ENCODE measurements around the gene HIBCH. TPM values are rescaled to one million over a fixed set of nuclear protein-coding genes. Genes with fewer than 3 reads are reported as not detected.

HIBCH gene
- total RNA-seq, 5 donors from 2014 or later (not counting 1 experiment from before 2014, with no cell fraction given), result 15.5 to 19.8 (median 19.4) TPM

DNA sequence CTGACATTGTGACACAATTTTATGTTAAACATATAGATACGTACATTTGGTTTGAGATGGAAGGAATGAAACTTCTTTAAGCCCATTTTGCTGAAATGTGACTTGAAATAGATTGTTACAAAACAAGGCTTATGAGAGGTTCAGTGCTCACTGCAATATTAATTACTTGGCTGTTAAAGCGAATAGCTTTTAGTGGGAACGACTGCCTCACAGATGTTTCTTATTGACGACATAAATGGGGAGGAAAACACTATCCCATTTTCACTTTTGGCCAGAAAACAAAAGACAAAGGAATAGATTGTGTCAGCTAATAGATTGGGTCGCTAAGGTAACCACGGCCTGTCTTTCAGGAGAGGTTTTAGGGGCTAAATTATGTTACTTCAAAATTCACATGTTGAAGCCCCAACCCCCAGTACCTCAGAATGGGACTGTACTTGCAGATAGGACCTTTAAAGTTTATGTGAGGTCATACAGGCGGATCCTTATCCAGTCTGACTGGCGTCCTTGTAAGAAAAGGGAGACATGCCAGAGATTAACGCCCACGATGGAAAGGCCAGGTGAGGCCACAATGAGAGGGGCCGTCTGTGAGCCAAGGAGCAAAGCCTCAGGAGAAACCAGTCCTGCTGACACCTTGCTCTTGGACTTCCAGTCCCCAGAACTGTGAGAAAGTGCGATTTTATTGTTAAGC, 34.5 kb upstream of the HIBCH start:
- ATAC-seq (replicated peaks in 1 of 4), result no peak
- ChIA-PET POLR2A (interaction anchor here in 1 of 2 donors (0.6 to 0.7 kb wide), 2 partner anchors 33 to 575 kb away, joined by 3 to 4 read pairs; no protein-coding TSS in a partner anchor), CTCF (interaction anchor here (1.5 to 2.3 kb wide), 2 partner anchors 9 to 14 kb away, joined by 3 to 6 read pairs; no protein-coding TSS in a partner anchor)
- Mint-ChIP-seq H3K27ac (no peak overlapping the region), H3K36me3 (no peaks in the 10 kb centered on the region), H3K4me3 (no peak overlapping the region), H3K27me3 (no peaks in the 10 kb centered on the region), H3K4me1 (peaks cover 0 to 8% (median 0%) of the 10 kb centered on the region in 3 donors), H3K9me3 (no peaks in the 10 kb centered on the region)
- H3K27me3 ChIP-seq (replicated peaks in 1 of 2; ENCODE audit: control insufficient read depth in 2 of 2, extremely low read depth in 1 of 2, insufficient read depth in 2 of 2, low read length in 1 of 2), result no peaks in the 10 kb centered on the region
- H3K36me3 ChIP-seq (ENCODE audit: control insufficient read depth in 2 of 2, extremely low read depth in 1 of 2, insufficient read depth in 1 of 2, low read length in 1 of 2), result no peaks in the 10 kb centered on the region
- WGBS (ENCODE audit: insufficient coverage), result 93% methylated on average over 5 of the region's 12 CpGs
- H3K4me1 ChIP-seq (ENCODE audit: control insufficient read depth in 1 of 2, extremely low read depth in 1 of 2, insufficient read depth in 2 of 2, low read length in 2 of 2), result peaks cover 0 to 1% of the 10 kb centered on the region in 2 experiments
- no peak for DNase-seq
- no peak overlapping the region for H3K27ac ChIP-seq (ENCODE audit: low read length)
- no peaks in the 10 kb centered on the region for H3K9me3 ChIP-seq
- no peak overlapping the region for H3K4me3 ChIP-seq (ENCODE audit: control insufficient read depth in 1 of 2, extremely low read depth in 1 of 2, low read length in 1 of 2)

DNA sequence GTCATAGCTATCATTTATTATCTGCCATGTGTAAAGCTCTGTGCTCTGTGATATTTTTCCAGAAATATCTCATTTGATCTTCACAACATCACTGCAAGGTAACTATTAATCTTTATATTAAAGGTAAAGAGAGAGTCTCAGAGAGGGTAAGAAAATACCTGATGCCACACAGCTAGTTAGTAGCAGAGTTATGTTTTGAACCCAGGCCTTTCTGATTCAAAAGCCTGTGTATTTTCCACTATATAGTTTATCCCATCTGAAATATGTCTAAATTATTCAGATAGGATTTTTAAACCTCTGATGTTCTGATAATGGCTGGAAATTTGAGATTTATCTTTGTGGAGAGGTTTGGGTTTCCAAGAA, 33.9 kb upstream of the HIBCH start:
- ATAC-seq (replicated peaks in 1 of 4) (no peak), DNase-seq (no peak)
- Histone ChIP-seq H3K4me3 (ENCODE audit: control insufficient read depth in 1 of 2, extremely low read depth in 1 of 2, low read length in 1 of 2) (no peak overlapping the region), H3K4me1 (ENCODE audit: control insufficient read depth in 1 of 2, extremely low read depth in 1 of 2, insufficient read depth in 2 of 2, low read length in 2 of 2) (no peaks in the 10 kb centered on the region), H3K9me3 (no peaks in the 10 kb centered on the region), H3K27ac (ENCODE audit: low read length) (no peak overlapping the region), H3K27me3 (replicated peaks in 1 of 2; ENCODE audit: control insufficient read depth in 2 of 2, extremely low read depth in 1 of 2, insufficient read depth in 2 of 2, low read length in 1 of 2) (no peaks in the 10 kb centered on the region), H3K36me3 (ENCODE audit: control insufficient read depth in 2 of 2, extremely low read depth in 1 of 2, insufficient read depth in 1 of 2, low read length in 1 of 2) (no peaks in the 10 kb centered on the region)
- H3K27ac Mint-ChIP-seq, result no peak overlapping the region
- no peaks in the 10 kb centered on the region for H3K9me3 Mint-ChIP-seq
- H3K4me1 Mint-ChIP-seq, result peaks cover 0 to 4% (median 0%) of the 10 kb centered on the region in 3 donors
- H3K36me3 Mint-ChIP-seq, result no peaks in the 10 kb centered on the region
- POLR2A ChIA-PET, result interaction anchor here in 1 of 2 donors (0.7 kb wide), 1 partner anchor 574 kb away, joined by 4 read pairs; no protein-coding TSS in a partner anchor
- no peak overlapping the region for H3K4me3 Mint-ChIP-seq
- no peaks in the 10 kb centered on the region for H3K27me3 Mint-ChIP-seq
- CTCF ChIA-PET, result interaction anchor here in 1 of 2 donors (1.5 kb wide), 1 partner anchor 9 kb away, joined by 3 read pairs; no protein-coding TSS in a partner anchor

DNA sequence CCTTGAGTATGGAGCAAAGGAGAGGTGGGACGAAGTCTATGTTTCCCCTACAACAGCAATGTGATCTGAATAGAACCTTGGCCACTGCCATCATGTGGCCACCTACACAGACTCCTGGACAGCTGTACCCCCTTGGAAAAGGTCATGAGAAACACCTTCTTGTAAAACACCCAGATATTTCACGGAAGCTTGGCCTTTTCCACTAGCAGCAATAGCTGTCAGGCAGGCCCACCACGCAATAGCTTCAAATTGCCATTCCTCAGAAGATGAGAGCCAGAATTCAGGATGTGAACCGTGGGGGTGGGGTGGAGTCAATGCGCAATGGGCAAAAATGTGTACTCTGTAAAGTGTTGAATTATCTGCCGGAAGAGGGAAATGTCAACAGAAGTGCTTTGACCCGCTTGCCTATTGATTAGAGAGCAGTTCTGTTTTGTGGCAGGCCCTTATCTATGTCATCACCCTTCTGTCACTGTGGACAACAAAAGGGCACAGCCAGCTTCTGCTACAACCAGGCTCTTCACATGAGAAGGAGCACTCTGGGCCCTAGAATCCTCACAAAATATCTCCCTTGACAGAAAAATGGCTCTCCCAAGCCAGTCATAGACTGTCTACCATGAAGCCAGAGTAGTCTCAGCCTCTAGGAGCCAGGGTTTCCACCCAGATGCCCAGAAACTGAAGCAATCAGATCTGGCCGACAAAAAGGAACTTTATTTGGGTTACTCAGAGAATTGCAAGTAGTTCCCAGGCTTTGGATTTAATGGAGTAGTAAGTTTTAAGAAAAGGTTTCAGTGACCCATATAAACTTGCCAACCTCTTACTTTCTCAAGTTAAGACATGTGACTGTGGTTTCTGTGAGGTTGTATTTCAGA, 33.3 kb upstream of the HIBCH start:
- Mint-ChIP-seq H3K9me3 (no peaks in the 10 kb centered on the region), H3K4me3 (no peak overlapping the region), H3K36me3 (no peaks in the 10 kb centered on the region), H3K4me1 (peaks cover 0 to 4% (median 0%) of the 10 kb centered on the region in 3 donors), H3K27ac (no peak overlapping the region), H3K27me3 (no peaks in the 10 kb centered on the region)
- no peaks in the 10 kb centered on the region for H3K27me3 ChIP-seq (replicated peaks in 1 of 2; ENCODE audit: control insufficient read depth in 2 of 2, extremely low read depth in 1 of 2, insufficient read depth in 2 of 2, low read length in 1 of 2)
- WGBS (ENCODE audit: insufficient coverage), result 89% methylated on average over 3 of the region's 8 CpGs
- no peak overlapping the region for H3K4me3 ChIP-seq (ENCODE audit: control insufficient read depth in 1 of 2, extremely low read depth in 1 of 2, low read length in 1 of 2)
- H3K36me3 ChIP-seq (ENCODE audit: control insufficient read depth in 2 of 2, extremely low read depth in 1 of 2, insufficient read depth in 1 of 2, low read length in 1 of 2), result no peaks in the 10 kb centered on the region
- POLR2A ChIA-PET, result interaction anchor here in 1 of 2 donors (0.7 kb wide), 1 partner anchor 574 kb away, joined by 4 read pairs; no protein-coding TSS in a partner anchor
- ATAC-seq (replicated peaks in 1 of 4), result no peak
- CTCF ChIA-PET, result no interaction called here
- H3K4me1 ChIP-seq (ENCODE audit: control insufficient read depth in 1 of 2, extremely low read depth in 1 of 2, insufficient read depth in 2 of 2, low read length in 2 of 2), result no peaks in the 10 kb centered on the region
- no peaks in the 10 kb centered on the region for H3K9me3 ChIP-seq
- DNase-seq, result no peak
- H3K27ac ChIP-seq (ENCODE audit: low read length), result no peak overlapping the region

DNA sequence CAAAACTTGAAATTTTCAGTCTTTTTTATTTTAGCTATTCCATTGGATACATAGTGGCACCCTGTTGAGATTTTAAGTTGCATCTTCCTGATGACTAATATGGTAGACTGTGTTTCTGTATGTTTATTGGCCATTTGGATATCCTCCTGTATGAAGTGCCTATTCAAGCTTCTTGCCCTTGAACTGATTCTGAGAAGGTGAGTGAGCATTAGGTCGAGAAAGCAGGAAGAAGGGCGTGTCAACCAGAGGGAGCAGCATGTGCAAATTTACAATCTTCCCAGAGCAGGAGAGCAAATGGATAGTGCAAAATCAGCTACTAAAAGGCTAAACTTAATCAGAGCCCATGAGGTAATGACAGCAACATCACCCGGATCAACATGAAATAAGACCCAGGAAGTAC, 32.3 kb upstream of the HIBCH start:
- 90% methylated on average over 2 of the region's 3 CpGs for WGBS (ENCODE audit: insufficient coverage)
- no peaks in the 10 kb centered on the region for H3K9me3 Mint-ChIP-seq
- DNase-seq, result no peak
- H3K9me3 ChIP-seq, result no peaks in the 10 kb centered on the region
- H3K4me3 ChIP-seq (ENCODE audit: control insufficient read depth in 1 of 2, extremely low read depth in 1 of 2, low read length in 1 of 2), result no peak overlapping the region
- ChIA-PET POLR2A (no interaction called here), CTCF (no interaction called here)
- H3K27me3 ChIP-seq (replicated peaks in 1 of 2; ENCODE audit: control insufficient read depth in 2 of 2, extremely low read depth in 1 of 2, insufficient read depth in 2 of 2, low read length in 1 of 2), result no peaks in the 10 kb centered on the region
- no peak for ATAC-seq (replicated peaks in 1 of 4)
- H3K27ac Mint-ChIP-seq, result no peak overlapping the region
- H3K27ac ChIP-seq (ENCODE audit: low read length), result no peak overlapping the region
- no peaks in the 10 kb centered on the region for H3K36me3 Mint-ChIP-seq
- no peaks in the 10 kb centered on the region for H3K36me3 ChIP-seq (ENCODE audit: control insufficient read depth in 2 of 2, extremely low read depth in 1 of 2, insufficient read depth in 1 of 2, low read length in 1 of 2)
- H3K27me3 Mint-ChIP-seq, result no peaks in the 10 kb centered on the region
- H3K4me1 Mint-ChIP-seq, result peaks cover 0 to 4% (median 0%) of the 10 kb centered on the region in 3 donors
- H3K4me3 Mint-ChIP-seq, result no peak overlapping the region
- no peaks in the 10 kb centered on the region for H3K4me1 ChIP-seq (ENCODE audit: control insufficient read depth in 1 of 2, extremely low read depth in 1 of 2, insufficient read depth in 2 of 2, low read length in 2 of 2)

DNA sequence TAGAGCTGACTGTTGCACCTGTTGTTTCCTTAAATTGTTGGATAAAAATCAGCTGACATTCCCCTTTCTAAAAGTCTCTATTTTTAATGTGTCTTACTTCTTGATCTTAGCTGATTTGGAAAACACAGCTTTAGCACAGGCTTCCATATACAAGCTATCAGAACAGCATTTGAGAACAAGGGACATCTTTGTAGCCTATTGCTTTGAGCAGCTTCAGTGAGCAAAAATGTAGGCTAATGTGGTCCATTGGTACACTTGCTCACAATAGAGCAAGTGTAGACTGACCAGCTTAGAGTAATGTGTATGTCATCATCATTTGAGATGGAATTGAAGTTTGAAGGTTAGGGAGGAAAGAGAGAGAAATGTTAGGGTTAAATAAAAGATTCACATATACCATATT, 30.7 kb upstream of the HIBCH start:
- no peaks in the 10 kb centered on the region for H3K9me3 ChIP-seq
- Mint-ChIP-seq H3K27me3 (no peaks in the 10 kb centered on the region), H3K27ac (no peak overlapping the region), H3K9me3 (no peaks in the 10 kb centered on the region), H3K4me3 (no peak overlapping the region), H3K4me1 (peaks cover 0 to 5% (median 0%) of the 10 kb centered on the region in 3 donors), H3K36me3 (no peaks in the 10 kb centered on the region)
- CTCF ChIA-PET, result interaction anchor here in 1 of 2 donors (0.5 kb wide), 1 partner anchor 746 kb away, joined by 3 read pairs; no protein-coding TSS in a partner anchor
- no peaks in the 10 kb centered on the region for H3K4me1 ChIP-seq (ENCODE audit: control insufficient read depth in 1 of 2, extremely low read depth in 1 of 2, insufficient read depth in 2 of 2, low read length in 2 of 2)
- no peaks in the 10 kb centered on the region for H3K36me3 ChIP-seq (ENCODE audit: control insufficient read depth in 2 of 2, extremely low read depth in 1 of 2, insufficient read depth in 1 of 2, low read length in 1 of 2)
- no peak for DNase-seq
- no peak for ATAC-seq (replicated peaks in 1 of 4)
- H3K4me3 ChIP-seq (ENCODE audit: control insufficient read depth in 1 of 2, extremely low read depth in 1 of 2, low read length in 1 of 2), result no peak overlapping the region
- POLR2A ChIA-PET, result interaction anchor here in 1 of 2 donors (0.6 kb wide), 1 partner anchor 528 kb away, joined by 3 read pairs; no protein-coding TSS in a partner anchor
- H3K27ac ChIP-seq (ENCODE audit: low read length), result no peak overlapping the region
- no peaks in the 10 kb centered on the region for H3K27me3 ChIP-seq (replicated peaks in 1 of 2; ENCODE audit: control insufficient read depth in 2 of 2, extremely low read depth in 1 of 2, insufficient read depth in 2 of 2, low read length in 1 of 2)

DNA sequence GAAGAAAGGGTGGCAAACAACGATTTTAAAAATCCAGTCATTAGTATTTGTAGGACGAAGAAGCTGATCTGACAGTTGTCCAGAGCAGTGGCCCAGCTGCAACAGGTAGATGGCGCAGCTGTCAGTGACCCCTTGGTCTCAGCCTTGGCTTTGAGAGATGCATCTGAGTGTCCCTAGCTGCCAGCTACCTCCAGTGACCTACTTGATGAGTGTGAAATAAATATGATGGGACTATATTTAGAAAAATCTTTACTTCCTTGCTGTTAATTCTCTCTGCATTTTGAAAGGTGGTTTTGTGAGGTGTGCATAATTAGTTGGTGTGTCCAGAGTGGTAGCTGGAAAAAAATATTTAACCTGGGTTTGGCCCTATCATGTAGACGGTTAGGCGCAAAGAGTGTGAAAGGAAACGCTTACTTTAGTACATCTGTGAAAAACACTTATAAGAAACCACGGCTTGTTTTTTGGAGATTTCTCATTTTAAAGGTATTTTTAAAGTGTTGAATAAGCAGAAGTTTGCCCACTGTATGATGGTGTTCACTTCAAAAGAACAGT, 24.7 kb upstream of the HIBCH start:
- ChIA-PET CTCF (interaction anchor here (0.5 to 1.3 kb wide), 9 partner anchors 10 to 843 kb away, joined by 3 to 8 read pairs (median 3); no protein-coding TSS in a partner anchor), POLR2A (no interaction called here)
- H3K4me3 ChIP-seq (ENCODE audit: control insufficient read depth in 1 of 2, extremely low read depth in 1 of 2, low read length in 1 of 2), result peak overlapping the region; percentile 56 to 76
- WGBS (ENCODE audit: insufficient coverage), result 3% methylated on average over 3 of the region's 7 CpGs
- peak in 5 of 35 experiments; percentile 0 to 12 (median 8) for DNase-seq
- Mint-ChIP-seq H3K27me3 (no peaks in the 10 kb centered on the region), H3K9me3 (no peaks in the 10 kb centered on the region), H3K4me1 (peaks cover 13 to 18% (median 16%) of the 10 kb centered on the region in 3 donors), H3K27ac (peak overlapping the region; percentile 11 to 13), H3K36me3 (no peaks in the 10 kb centered on the region), H3K4me3 (peak overlapping the region; percentile 81 to 87 (median 85))
- no peaks in the 10 kb centered on the region for H3K9me3 ChIP-seq
- no peak overlapping the region for H3K27ac ChIP-seq (ENCODE audit: low read length)
- H3K4me1 ChIP-seq (ENCODE audit: control insufficient read depth in 1 of 2, extremely low read depth in 1 of 2, insufficient read depth in 2 of 2, low read length in 2 of 2), result peaks cover 0 to 7% of the 10 kb centered on the region in 2 experiments
- H3K36me3 ChIP-seq (ENCODE audit: control insufficient read depth in 2 of 2, extremely low read depth in 1 of 2, insufficient read depth in 1 of 2, low read length in 1 of 2), result no peaks in the 10 kb centered on the region
- H3K27me3 ChIP-seq (replicated peaks in 1 of 2; ENCODE audit: control insufficient read depth in 2 of 2, extremely low read depth in 1 of 2, insufficient read depth in 2 of 2, low read length in 1 of 2), result no peaks in the 10 kb centered on the region
- ATAC-seq (replicated peaks in 1 of 4), result peak; percentile 17 to 31 (median 23)
